Measurements from ENCODE around the gene DLEC1. TPM values are rescaled to one million over a fixed set of nuclear protein-coding genes. Genes with fewer than 3 reads are reported as not detected.

Gene DLEC1
- total and polyA plus RNA-seq, 9 of the 15 experiments (the other 6 are each of a cell fraction or from before 2014, with no cell fraction given): 0.07 to 0.08 TPM; not detected in 7

- no peak for TF ChIP-seq ZNF586 (CRISPR knock-in tag; conservative IDR thresholded peaks at IDR 0.05)
- no peak for TF ChIP-seq ZNF217 (CRISPR knock-in tag; IDR thresholded peaks at IDR 0.05)
- TF ChIP-seq FIP1L1 (IDR thresholded peaks at IDR 0.05; ENCODE audit: low read depth, low read length, poor library complexity, severe bottlenecking): peak; percentile 69
- peak; percentile 93; the same call in 1 of the 2 replicates for TF ChIP-seq ZNF830 (CRISPR knock-in tag; IDR thresholded peaks at IDR 0.05)
- no peak for TF ChIP-seq KLF16 (IDR thresholded peaks at IDR 0.05)
- no peak for TF ChIP-seq CHAMP1 (IDR thresholded peaks at IDR 0.05)
- no peak for TF ChIP-seq GATAD2B (IDR thresholded peaks at IDR 0.05; ENCODE audit: borderline replicate concordance)
- TF ChIP-seq ZNF717 (CRISPR knock-in tag; IDR thresholded peaks at IDR 0.05): no peak
- no peak for TF ChIP-seq PREB (CRISPR knock-in tag; IDR thresholded peaks at IDR 0.05)
- TF ChIP-seq POLR3G (IDR thresholded peaks at IDR 0.05; ENCODE audit: extremely low read depth, insufficient read length, insufficient replicate concordance): no peak
- peak; percentile 89 for TF ChIP-seq KAT8 (IDR thresholded peaks at IDR 0.05; ENCODE audit: low read depth)
- TF ChIP-seq ZBTB33 (CRISPR knock-in tag; IDR thresholded peaks at IDR 0.05): 0 out of 2 replicates have a peak, but pooled peaks have one; percentile 67
- peak; percentile 70 for TF ChIP-seq PATZ1 (CRISPR knock-in tag; IDR thresholded peaks at IDR 0.05; ENCODE audit: borderline replicate concordance)
Measured at GRCh38 chr3:37993820-37994638, 45.0 kb upstream of the DLEC1 start (continued).
